Breast epithelium (tissue), 3 donors: ENCODE results near the gene B4GALNT3.

Experiments used
- POLR2A ChIP-seq: fragments of 450-650 bp; IDR thresholded peaks from one replicate; pipeline ENCODE4 v1.6.1; 2016; ENCODE audit warnings: antibody characterized with exemption, mild to moderate bottlenecking, moderate library complexity
- POLR2AphosphoS5 ChIP-seq, 3 donors: sonication (generic); formaldehyde crosslinking; IDR thresholded peaks; one replicate each; pipeline ENCODE4 v1.6.1; 2017; ENCODE audit warnings: antibody characterized with exemption in 3 of 3
- TF ChIP-seq, protein P1 (sequence below), 3 donors: fragments of 450-650 bp; IDR thresholded peaks; one replicate each; pipeline ENCODE4 v1.5.1; 2016 to 2017; ENCODE audit warnings: antibody characterized with exemption in 3 of 3, mild to moderate bottlenecking in 3 of 3, moderate library complexity in 3 of 3

DNA sequence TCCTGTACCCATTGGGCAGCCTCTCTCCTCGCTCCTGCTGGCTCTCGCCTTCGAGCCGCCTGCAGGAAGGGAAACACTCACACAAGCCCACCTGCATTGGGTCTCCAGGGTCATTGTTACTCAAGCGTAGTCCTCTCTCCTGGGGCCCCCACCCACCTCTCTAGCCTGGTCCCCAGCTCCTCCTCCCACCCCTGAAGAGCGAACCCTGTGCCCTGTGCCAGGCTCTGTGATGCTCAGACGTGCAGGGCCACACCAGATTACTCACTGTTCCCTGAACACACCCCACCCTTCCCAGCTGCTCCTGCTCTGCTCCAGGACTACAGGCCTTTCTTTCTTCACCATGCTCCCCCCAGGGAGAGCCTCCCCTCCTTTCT is 115.4 kb downstream of the B4GALNT3 start:
- TF ChIP-seq, protein P1, sequence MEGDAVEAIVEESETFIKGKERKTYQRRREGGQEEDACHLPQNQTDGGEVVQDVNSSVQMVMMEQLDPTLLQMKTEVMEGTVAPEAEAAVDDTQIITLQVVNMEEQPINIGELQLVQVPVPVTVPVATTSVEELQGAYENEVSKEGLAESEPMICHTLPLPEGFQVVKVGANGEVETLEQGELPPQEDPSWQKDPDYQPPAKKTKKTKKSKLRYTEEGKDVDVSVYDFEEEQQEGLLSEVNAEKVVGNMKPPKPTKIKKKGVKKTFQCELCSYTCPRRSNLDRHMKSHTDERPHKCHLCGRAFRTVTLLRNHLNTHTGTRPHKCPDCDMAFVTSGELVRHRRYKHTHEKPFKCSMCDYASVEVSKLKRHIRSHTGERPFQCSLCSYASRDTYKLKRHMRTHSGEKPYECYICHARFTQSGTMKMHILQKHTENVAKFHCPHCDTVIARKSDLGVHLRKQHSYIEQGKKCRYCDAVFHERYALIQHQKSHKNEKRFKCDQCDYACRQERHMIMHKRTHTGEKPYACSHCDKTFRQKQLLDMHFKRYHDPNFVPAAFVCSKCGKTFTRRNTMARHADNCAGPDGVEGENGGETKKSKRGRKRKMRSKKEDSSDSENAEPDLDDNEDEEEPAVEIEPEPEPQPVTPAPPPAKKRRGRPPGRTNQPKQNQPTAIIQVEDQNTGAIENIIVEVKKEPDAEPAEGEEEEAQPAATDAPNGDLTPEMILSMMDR (IDR thresholded peaks at IDR 0.05): no peak
- TF ChIP-seq POLR2A: no peak
- no peak for TF ChIP-seq POLR2AphosphoS5 (IDR thresholded peaks at IDR 0.05)
